Keratinocyte (primary cell): Measurements from ENCODE around the gene DCTPP1. TPM values are rescaled to one million over a fixed set of nuclear protein-coding genes. Genes with fewer than 3 reads are reported as not detected.

Source experiments
- DNase-seq: peaks from one replicate; pipeline ENCODE4 v3.0.0-alpha.2; 2011; ENCODE audit warnings: low read depth, missing footprints, low spot score
- FAIRE-seq: peaks from 2 replicates; lab custom pipeline; 2011; peaks lifted over from hg19 to GRCh38; lab: Jason Lieb, UNC
- H2AFZ ChIP-seq: 2 replicates; pipeline ENCODE4 v1.6.0; 2012; ENCODE audit warnings: low read length, control low read depth, inconsistent platforms; ENCODE audit not compliant: control insufficient read depth
- H3K27ac ChIP-seq: 2 replicates; pipeline ENCODE4 v1.5.1; 2011; ENCODE audit warnings: low read length; ENCODE audit not compliant: control insufficient read depth, insufficient read depth
- H3K27me3 ChIP-seq: 3 replicates; pipeline ENCODE4 v1.6.0; 2011; ENCODE audit warnings: low read length; ENCODE audit not compliant: control insufficient read depth, insufficient read depth; ENCODE audit errors: extremely low read depth
- H3K36me3 ChIP-seq, 2 experiments: 2 replicates in 1 of 2; 3 replicates in 1 of 2; pipeline ENCODE4 v1.5.1; 2011; ENCODE audit warnings: low read length in 2 of 2, mild to moderate bottlenecking in 1 of 2; ENCODE audit not compliant: control insufficient read depth in 2 of 2, insufficient read depth in 2 of 2; ENCODE audit errors: extremely low read depth in 1 of 2
- H3K4me1 ChIP-seq: 3 replicates; pipeline ENCODE4 v1.5.1; 2011; ENCODE audit warnings: low read length; ENCODE audit not compliant: control insufficient read depth, insufficient read depth; ENCODE audit errors: extremely low read depth
- H3K4me2 ChIP-seq: 3 replicates; pipeline ENCODE4 v1.6.0; 2011; ENCODE audit warnings: low read depth, low read length; ENCODE audit not compliant: control insufficient read depth, insufficient read depth; ENCODE audit errors: extremely low read depth
- H3K4me3 ChIP-seq, 3 experiments: fragments of 200-600 bp in 1 of 3; sonication (generic) in 1 of 3; 2 replicates in 2 of 3; 3 replicates in 1 of 3; pipeline ENCODE4 v1.5.1; 2011 to 2016; ENCODE audit warnings: low read length in 3 of 3, mild to moderate bottlenecking in 3 of 3, control low read depth in 2 of 3, inconsistent platforms in 1 of 3, low read depth in 1 of 3, mixed read lengths in 1 of 3, mixed run types in 1 of 3, moderate library complexity in 1 of 3; ENCODE audit not compliant: control insufficient read depth in 2 of 3, insufficient read depth in 2 of 3; ENCODE audit errors: extremely low read depth in 1 of 3
- H3K79me2 ChIP-seq: 2 replicates; pipeline ENCODE4 v1.6.0; 2012; ENCODE audit warnings: low read length; ENCODE audit not compliant: control insufficient read depth, insufficient read depth
- H3K9ac ChIP-seq: 3 replicates; pipeline ENCODE4 v1.6.0; 2011; ENCODE audit warnings: low read length; ENCODE audit not compliant: control insufficient read depth, insufficient read depth; ENCODE audit errors: extremely low read depth
- H3K9me1 ChIP-seq: 3 replicates; pipeline ENCODE4 v1.6.0; 2011; ENCODE audit warnings: low read length; ENCODE audit not compliant: control insufficient read depth, insufficient read depth; ENCODE audit errors: extremely low read depth
- H3K9me3 ChIP-seq: 2 replicates; pipeline ENCODE4 v1.5.1; 2012; ENCODE audit warnings: low read depth, low read length; ENCODE audit not compliant: control insufficient read depth
- H4K20me1 ChIP-seq: 3 replicates; pipeline ENCODE4 v1.6.0; 2011; ENCODE audit warnings: low read length; ENCODE audit not compliant: control insufficient read depth, insufficient read depth; ENCODE audit errors: extremely low read depth
- CTCF ChIP-seq, 3 experiments: IDR thresholded peaks in 1 of 3; conservative IDR thresholded peaks in 1 of 3; optimal IDR thresholded peaks in 1 of 3; 2 replicates in 2 of 3; 3 replicates in 1 of 3; pipeline versions ENCODE3 to v1.5.1; 2011; ENCODE audit warnings: low read length in 3 of 3, mild to moderate bottlenecking in 3 of 3, moderate library complexity in 2 of 3, control low read depth in 1 of 3, inconsistent platforms in 1 of 3; ENCODE audit not compliant: insufficient read depth in 2 of 3; ENCODE audit errors: extremely low read depth in 1 of 3
- EZH2 ChIP-seq: IDR thresholded peaks from one replicate; pipeline ENCODE4 v1.6.1; 2012; ENCODE audit warnings: inconsistent platforms, mild to moderate bottlenecking, low read length, moderate library complexity
- dilution Hi-C: fragments of 300-500 bp; cut with MboI; formaldehyde crosslinking; loops from one replicate; pipeline ENCODE4 v1.7.0; 2020; ENCODE audit warnings: low sequenced_read_pairs; ENCODE audit not compliant: extremely low pct_ligation_motif_present
- polyA plus RNA-seq, 5 experiments: library from polyadenylated mRNA; depleted of rRNA in 3 of 5; stranded (reverse) in 3 of 5; stranded (forward) in 1 of 5; unstranded in 1 of 5; fragments of >200 nt; gene quantifications; 1 replicate in 1 of 5; 2 replicates in 3 of 5; 3 replicates in 1 of 5; pipeline versions ENCODE4 v1.2.1 to v1.2.3, GENCODE V29; 2011 to 2012; ENCODE audit warnings: missing spikeins in 2 of 5, low read depth in 1 of 5, low replicate concordance in 1 of 5

Gene DCTPP1
- polyA plus RNA-seq, 1 donor (not counting 4 experiments of a cell fraction or from before 2014, with no cell fraction given) = 95.8 TPM

GRCh38 chr16:30421010-30421409, 8.8 kb downstream of the DCTPP1 start:
- Histone ChIP-seq H4K20me1 (peaks cover 3% of the 10 kb centered on the region), H3K9me1 (no peaks in the 10 kb centered on the region), H3K4me3 (no peak overlapping the region), H3K27me3 (no peaks in the 10 kb centered on the region), H3K9ac (no peak overlapping the region), H3K4me1 (peaks cover 14% of the 10 kb centered on the region), H3K4me2 (no peak overlapping the region), H3K27ac (no peak overlapping the region), H2AFZ (no peak overlapping the region), H3K9me3 (no peaks in the 10 kb centered on the region), H3K79me2 (peaks cover 7% of the 10 kb centered on the region), H3K36me3 (peaks cover 22 to 25% of the 10 kb centered on the region in 2 experiments)
- DNase-seq (no peak), FAIRE-seq (no peak)
- TF ChIP-seq EZH2 (no peak), CTCF (optimal IDR thresholded peaks at IDR 0.05 in 1 of 3, IDR thresholded peaks at IDR 0.05 in 1 of 3, conservative IDR thresholded peaks at IDR 0.05 in 1 of 3; ENCODE audit: extremely low read depth in 1 of 3, insufficient read depth in 2 of 3, low read length in 3 of 3) (no peak)
- dilution Hi-C loops = no loop called here

- Histone ChIP-seq H3K27ac (peak overlapping the region; percentile 36), H3K4me1 (peaks cover 14% of the 10 kb centered on the region), H3K27me3 (no peaks in the 10 kb centered on the region), H2AFZ (peak overlapping the region; percentile 75), H3K36me3 (peaks cover 14 to 15% of the 10 kb centered on the region in 2 experiments), H3K9me1 (no peaks in the 10 kb centered on the region), H3K9ac (peak overlapping the region; percentile 64), H3K9me3 (no peaks in the 10 kb centered on the region), H4K20me1 (no peaks in the 10 kb centered on the region), H3K79me2 (no peaks in the 10 kb centered on the region), H3K4me3 (peak overlapping the region; percentile 39 to 65 (median 64)), H3K4me2 (peak overlapping the region; percentile 72)
- DNase-seq = no peak
- dilution Hi-C loops = no loop called here
- no peak for FAIRE-seq
- TF ChIP-seq EZH2 = no peak
- no peak for TF ChIP-seq CTCF (optimal IDR thresholded peaks at IDR 0.05 in 1 of 3, IDR thresholded peaks at IDR 0.05 in 1 of 3, conservative IDR thresholded peaks at IDR 0.05 in 1 of 3; ENCODE audit: extremely low read depth in 1 of 3, insufficient read depth in 2 of 3, low read length in 3 of 3)
Measured at GRCh38 chr16:30418350-30419181, 11.3 kb downstream of the DCTPP1 start.
